ENCODE measurements around the gene ZNF416.

- no peak for TF ChIP-seq ASH2L (IDR thresholded peaks at IDR 0.05; ENCODE audit: low read length)
- no peak for TF ChIP-seq CEBPB (IDR thresholded peaks at IDR 0.05; ENCODE audit: low read depth, low read length)
- TF ChIP-seq RFX5 (IDR thresholded peaks at IDR 0.05; ENCODE audit: borderline replicate concordance, low read depth, low read length), result no peak
- no peak for TF ChIP-seq YY1 (IDR thresholded peaks at IDR 0.05; ENCODE audit: low read depth, low read length)
- no peak for TF ChIP-seq SIN3A (conservative IDR thresholded peaks at IDR 0.05 in 1 of 2, IDR thresholded peaks at IDR 0.05 in 1 of 2; ENCODE audit: low read depth in 1 of 2, low read length in 2 of 2)
- TF ChIP-seq POLR2A (IDR thresholded peaks at IDR 0.05; ENCODE audit: control extremely low read depth in 1 of 2, low read depth in 2 of 2, low read length in 2 of 2), result no peak
Measured at GRCh38 chr19:57563547-57563946, 15.2 kb downstream of the ZNF416 start.
